ENCODE results near the gene SAMD9. TPM values are rescaled to one million over a fixed set of nuclear protein-coding genes. Genes with fewer than 3 reads are reported as not detected.
A peak's percentile ranks its signal among the peaks of the same experiment; 100 is the strongest.
"Not testable (repeated sequence)": the region's sequence is repeated elsewhere in the genome, so short reads cannot be mapped to it uniquely, and the experiment has no call there.

Gene SAMD9
- total RNA-seq, 2 experiments from 2014 or later = 16.8 to 17.1 TPM

DNA sequence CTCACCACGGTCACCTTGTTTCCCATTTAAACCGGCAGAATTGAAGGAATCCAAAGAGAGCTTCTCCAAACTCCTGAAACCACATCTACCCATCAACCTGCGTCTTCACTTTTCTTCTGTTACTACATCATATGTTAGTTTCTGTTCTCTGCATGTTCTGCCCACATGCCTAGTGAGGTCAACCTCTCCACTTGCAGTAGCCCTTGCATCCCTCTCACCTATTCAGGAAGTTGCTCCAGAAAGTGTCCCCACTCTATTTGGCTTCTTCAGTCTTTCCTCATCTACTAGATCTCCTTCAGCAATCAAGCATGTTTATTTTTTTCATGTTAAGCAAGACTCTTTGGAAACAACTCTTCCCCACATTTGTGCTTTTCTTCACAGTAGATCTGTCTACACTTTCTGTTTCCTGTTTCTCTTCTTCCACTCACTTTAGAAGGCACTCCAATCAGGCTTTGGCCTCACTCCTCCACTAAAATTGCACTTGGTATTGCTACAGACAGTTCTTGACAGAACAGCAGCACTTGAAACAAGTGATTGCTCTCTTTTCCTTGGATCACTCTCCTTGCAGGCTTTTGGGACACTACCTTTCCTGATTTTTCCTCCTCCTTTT lies 22.9 kb upstream of the SAMD9 start:
- Mint-ChIP-seq H3K36me3 (peaks cover 36% of the 10 kb centered on the region), H3K4me3 (no peak overlapping the region), H3K27ac (no peak overlapping the region), H3K27me3 (no peaks in the 10 kb centered on the region), H3K4me1 (peaks cover 3% of the 10 kb centered on the region), H3K9me3 (peaks cover 10% of the 10 kb centered on the region)
- DNase-seq = no peak

DNA sequence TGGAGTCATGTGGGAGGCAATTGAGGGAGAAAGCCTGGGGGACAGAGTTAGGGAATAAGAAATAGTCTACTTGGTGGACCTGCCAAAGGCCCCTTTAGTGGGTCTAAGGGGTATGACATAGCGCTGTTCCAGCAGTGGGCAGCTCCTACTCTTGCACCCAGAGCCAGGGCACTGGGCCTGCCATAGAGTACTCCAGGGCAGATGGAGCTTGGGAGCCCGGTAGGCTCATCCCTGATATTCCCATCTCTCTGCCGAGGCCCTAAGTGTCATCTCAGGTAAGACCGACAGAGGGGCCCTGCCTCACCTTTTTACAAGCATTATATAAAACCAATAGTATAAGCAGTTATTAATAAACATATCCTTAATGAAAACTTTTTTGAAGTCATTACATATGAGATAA lies 20.8 kb upstream of the SAMD9 start:
- Mint-ChIP-seq H3K4me3 (no peak overlapping the region), H3K27ac (no peak overlapping the region), H3K27me3 (no peaks in the 10 kb centered on the region), H3K36me3 (peaks cover 42% of the 10 kb centered on the region), H3K9me3 (peaks cover 30% of the 10 kb centered on the region), H3K4me1 (no peaks in the 10 kb centered on the region)
- DNase-seq = no peak

GRCh38 chr7:93133005-93133404 lies 15.2 kb upstream of the SAMD9 start:
- H3K4me1 Mint-ChIP-seq = no peaks in the 10 kb centered on the region
- H3K27ac Mint-ChIP-seq = no peak overlapping the region
- peaks cover 55% of the 10 kb centered on the region for H3K9me3 Mint-ChIP-seq
- peaks cover 33% of the 10 kb centered on the region for H3K36me3 Mint-ChIP-seq
- H3K4me3 Mint-ChIP-seq = no peak overlapping the region
- DNase-seq = no peak
- no peaks in the 10 kb centered on the region for H3K27me3 Mint-ChIP-seq

- H3K27ac Mint-ChIP-seq = no peak overlapping the region
- H3K4me3 Mint-ChIP-seq = no peak overlapping the region
- peaks cover 53% of the 10 kb centered on the region for H3K9me3 Mint-ChIP-seq
- no peaks in the 10 kb centered on the region for H3K27me3 Mint-ChIP-seq
- H3K36me3 Mint-ChIP-seq = peaks cover 28% of the 10 kb centered on the region
- no peaks in the 10 kb centered on the region for H3K4me1 Mint-ChIP-seq
- DNase-seq = no peak
These were observed 14.4 kb upstream of the SAMD9 start for GRCh38 chr7:93132216-93132615.

DNA sequence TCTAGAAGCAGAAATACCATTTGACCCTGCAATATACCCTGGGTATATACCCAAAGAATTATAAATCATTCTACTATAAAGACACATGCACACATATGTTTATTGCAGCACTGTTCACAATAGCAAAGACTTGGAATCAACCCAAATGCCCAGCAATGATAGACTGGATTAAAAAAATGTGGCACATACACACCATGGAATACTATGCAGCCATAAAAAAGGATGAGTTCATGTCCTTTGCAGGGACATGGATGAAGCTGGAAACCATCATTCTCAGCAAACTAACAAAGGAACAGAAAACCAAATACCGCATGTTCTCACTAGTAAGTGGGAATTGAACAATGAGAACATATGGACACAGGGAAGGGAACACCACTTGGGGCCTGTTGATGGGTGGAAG lies 9.2 kb upstream of the SAMD9 start:
- H3K27me3 Mint-ChIP-seq, DNase-seq, H3K27ac Mint-ChIP-seq, H3K4me3 Mint-ChIP-seq, H3K4me1 Mint-ChIP-seq: not testable (repeated sequence)
- Mint-ChIP-seq H3K36me3 (peaks cover 15% of the 10 kb centered on the region), H3K9me3 (peaks cover 68% of the 10 kb centered on the region)

DNA sequence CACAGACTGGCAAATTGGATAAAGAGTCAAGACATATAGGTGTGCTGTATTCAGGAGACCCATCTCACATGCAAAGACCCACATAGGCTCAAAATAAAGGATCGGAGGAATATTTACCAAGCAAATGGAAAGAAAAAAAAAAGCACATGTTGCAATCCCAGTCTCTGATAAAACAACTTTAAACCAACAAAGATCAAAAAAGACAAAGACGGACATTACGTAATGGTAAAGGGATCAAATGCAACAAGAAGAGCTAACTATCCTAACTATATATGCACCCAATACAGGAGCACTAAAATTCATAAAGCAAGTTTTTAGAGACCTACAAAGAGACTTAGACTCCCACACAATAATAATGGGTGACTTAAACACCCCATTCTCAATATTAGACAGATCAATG lies 5.8 kb upstream of the SAMD9 start:
- H3K27ac Mint-ChIP-seq, H3K4me1 Mint-ChIP-seq, H3K4me3 Mint-ChIP-seq, H3K27me3 Mint-ChIP-seq, DNase-seq: not testable (repeated sequence)
- H3K9me3 Mint-ChIP-seq = peaks cover 46% of the 10 kb centered on the region
- peaks cover 19% of the 10 kb centered on the region for H3K36me3 Mint-ChIP-seq

GRCh38 chr7:93120592-93121549 lies 3.1 kb upstream of the SAMD9 start:
- H3K27ac Mint-ChIP-seq = no peak overlapping the region
- DNase-seq = no peak
- no peaks in the 10 kb centered on the region for H3K27me3 Mint-ChIP-seq
- no peak overlapping the region for H3K4me3 Mint-ChIP-seq
- peaks cover 29% of the 10 kb centered on the region for H3K9me3 Mint-ChIP-seq
- peaks cover 19% of the 10 kb centered on the region for H3K36me3 Mint-ChIP-seq
- peaks cover 24% of the 10 kb centered on the region for H3K4me1 Mint-ChIP-seq

DNA sequence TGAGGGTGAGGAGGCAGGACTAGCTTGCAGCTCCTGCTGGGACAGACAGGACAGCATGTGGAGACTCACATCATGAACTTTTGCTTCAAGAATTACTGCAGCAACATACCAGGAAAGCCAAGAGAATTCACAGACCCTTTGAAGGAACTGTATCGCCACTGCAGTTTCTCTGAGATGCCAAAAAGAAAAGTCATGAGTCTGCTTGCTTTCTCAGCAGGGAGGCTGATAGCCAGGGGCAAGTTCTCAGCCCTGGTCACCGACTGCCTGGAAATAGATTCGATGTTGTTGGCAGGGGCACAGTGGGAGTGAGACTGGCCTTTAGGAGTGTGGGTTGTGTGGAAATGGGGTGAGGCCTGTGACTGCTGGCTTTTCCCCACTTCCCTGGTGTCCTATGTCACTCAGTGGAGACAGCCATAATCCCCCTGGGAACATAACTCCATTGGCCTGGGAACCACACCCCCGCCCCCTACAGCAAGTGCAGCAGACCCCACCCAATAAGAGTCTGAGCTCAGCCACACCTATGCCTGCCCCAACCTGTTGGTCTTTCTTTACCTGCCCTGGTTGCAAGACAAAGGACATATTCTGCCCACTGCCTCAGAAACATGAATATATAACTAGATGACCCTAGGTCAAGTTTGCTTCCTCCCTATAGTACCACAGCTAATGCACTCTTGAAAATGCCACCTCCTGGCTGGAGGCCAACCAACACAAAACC lies 1.6 kb upstream of the SAMD9 start:
- no peak overlapping the region for H3K4me3 Mint-ChIP-seq
- peaks cover 24% of the 10 kb centered on the region for H3K36me3 Mint-ChIP-seq
- no peak for DNase-seq
- no peaks in the 10 kb centered on the region for H3K27me3 Mint-ChIP-seq
- H3K4me1 Mint-ChIP-seq = peaks cover 39% of the 10 kb centered on the region
- H3K27ac Mint-ChIP-seq = no peak overlapping the region
- H3K9me3 Mint-ChIP-seq = peaks cover 15% of the 10 kb centered on the region

DNA sequence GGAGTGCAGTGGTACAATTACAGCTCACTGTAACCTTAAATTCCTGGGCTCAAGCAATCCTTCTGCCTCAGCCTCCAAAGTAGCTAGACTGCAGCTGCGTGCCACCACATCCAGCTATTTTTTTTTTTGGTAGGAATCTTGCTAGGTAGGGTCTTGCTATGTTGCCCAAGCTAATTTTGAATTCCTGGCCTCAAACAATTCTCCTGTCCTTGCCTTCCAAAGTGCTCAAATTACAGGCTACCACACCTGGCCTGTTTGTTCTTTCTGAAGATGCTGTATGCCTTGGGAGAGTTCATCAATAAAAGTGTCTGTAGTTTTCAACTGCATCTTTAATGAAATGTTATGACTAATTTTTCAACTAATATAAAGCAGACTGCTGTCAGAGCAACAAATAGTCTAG lies 452 bp downstream of the SAMD9 start:
- H3K36me3 Mint-ChIP-seq = peaks cover 38% of the 10 kb centered on the region
- H3K4me1 Mint-ChIP-seq = peaks cover 43% of the 10 kb centered on the region
- H3K27ac Mint-ChIP-seq = peak overlapping the region; percentile 80
- H3K27me3 Mint-ChIP-seq = no peaks in the 10 kb centered on the region
- peak overlapping the region; percentile 76 for H3K4me3 Mint-ChIP-seq
- H3K9me3 Mint-ChIP-seq = peaks cover 12% of the 10 kb centered on the region
- no peak for DNase-seq

DNA sequence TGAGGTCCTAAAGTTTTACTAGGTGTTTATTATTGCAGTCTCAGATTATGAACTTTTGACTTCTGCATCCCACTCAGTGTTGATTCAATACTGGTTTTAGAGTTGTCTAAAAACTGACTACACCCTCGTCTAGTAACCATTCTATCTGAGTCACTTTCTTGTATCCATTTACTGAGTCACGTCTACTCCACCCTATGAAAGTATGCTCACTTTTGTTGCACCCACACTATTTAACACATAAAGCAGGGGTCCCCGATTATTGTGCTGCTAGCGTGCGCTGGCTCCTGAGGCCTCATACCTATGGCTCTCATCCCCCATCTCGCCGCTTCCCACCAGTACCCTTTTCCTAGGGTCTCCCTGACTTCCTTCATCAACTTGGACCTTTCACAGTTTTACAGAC lies 2.0 kb downstream of the SAMD9 start:
- H3K36me3 Mint-ChIP-seq = peaks cover 52% of the 10 kb centered on the region
- H3K27ac Mint-ChIP-seq = peak overlapping the region; percentile 43

DNA sequence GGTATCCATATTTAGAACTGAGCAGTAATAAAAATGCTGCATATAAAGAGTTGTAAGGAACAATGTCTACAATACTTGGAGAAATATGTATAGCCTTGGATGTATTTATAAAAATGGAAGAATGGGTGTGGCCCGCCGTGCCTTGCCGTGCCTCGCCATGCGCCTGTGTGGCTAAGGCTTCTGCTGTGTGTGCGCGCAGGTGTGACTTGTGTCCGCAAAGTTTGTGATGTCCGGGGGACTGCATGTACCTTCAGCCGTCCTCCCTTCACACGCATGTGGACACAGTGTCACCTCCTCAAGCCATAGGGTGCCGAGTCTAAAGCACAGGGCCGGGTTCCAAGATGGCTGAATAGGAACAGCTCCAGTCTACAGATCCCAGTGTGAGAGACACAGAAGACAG lies 9.8 kb downstream of the SAMD9 start:
- Mint-ChIP-seq H3K9me3 (peaks cover 67% of the 10 kb centered on the region), H3K36me3 (peaks cover 92% of the 10 kb centered on the region)

More for the DNA sequence above, 2.0 kb downstream of the SAMD9 start:
- peaks cover 25% of the 10 kb centered on the region for H3K9me3 Mint-ChIP-seq
- peak overlapping the region; percentile 76 for H3K4me3 Mint-ChIP-seq
- no peak for DNase-seq
- H3K27me3 Mint-ChIP-seq = no peaks in the 10 kb centered on the region
- peaks cover 43% of the 10 kb centered on the region for H3K4me1 Mint-ChIP-seq

DNA sequence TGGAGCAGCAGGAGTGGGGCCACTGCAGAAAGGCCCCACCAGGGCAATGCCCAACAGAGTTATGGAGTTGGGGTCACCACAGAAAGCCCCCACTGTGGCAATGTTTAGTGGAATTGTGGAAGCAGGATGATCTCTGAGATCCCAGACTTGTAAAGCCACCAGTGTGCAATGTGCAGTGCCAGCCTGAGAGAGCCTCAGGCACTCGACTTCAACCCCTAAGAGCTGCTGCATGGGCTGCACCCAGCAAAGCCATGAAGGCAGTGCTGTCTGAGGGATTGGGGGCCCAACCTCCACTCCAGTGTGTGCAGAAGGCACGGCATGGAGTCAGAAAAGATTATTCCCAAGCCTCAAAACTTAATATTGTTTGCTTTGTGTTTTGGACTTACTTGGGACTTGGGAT lies 20.4 kb downstream of the SAMD9 start:
- peaks cover 41% of the 10 kb centered on the region for H3K9me3 Mint-ChIP-seq
- no peaks in the 10 kb centered on the region for H3K4me1 Mint-ChIP-seq
- no peak overlapping the region for H3K4me3 Mint-ChIP-seq
- H3K27me3 Mint-ChIP-seq = no peaks in the 10 kb centered on the region
- peaks cover 3% of the 10 kb centered on the region for H3K36me3 Mint-ChIP-seq
- no peak overlapping the region for H3K27ac Mint-ChIP-seq
- no peak for DNase-seq

More for the DNA sequence above, 9.8 kb downstream of the SAMD9 start:
- DNase-seq = no peak
- no peaks in the 10 kb centered on the region for H3K4me1 Mint-ChIP-seq
- no peak overlapping the region for H3K27ac Mint-ChIP-seq
- H3K4me3 Mint-ChIP-seq = no peak overlapping the region
- H3K27me3 Mint-ChIP-seq = no peaks in the 10 kb centered on the region

GRCh38 chr7:93092757-93093370 lies 24.9 kb downstream of the SAMD9 start:
- no peak overlapping the region for H3K27ac Mint-ChIP-seq
- H3K27me3 Mint-ChIP-seq = peaks cover 12% of the 10 kb centered on the region
- DNase-seq = no peak
- H3K4me1 Mint-ChIP-seq = no peaks in the 10 kb centered on the region
- H3K4me3 Mint-ChIP-seq = no peak overlapping the region
- H3K36me3 Mint-ChIP-seq = no peaks in the 10 kb centered on the region
- peaks cover 15% of the 10 kb centered on the region for H3K9me3 Mint-ChIP-seq

DNA sequence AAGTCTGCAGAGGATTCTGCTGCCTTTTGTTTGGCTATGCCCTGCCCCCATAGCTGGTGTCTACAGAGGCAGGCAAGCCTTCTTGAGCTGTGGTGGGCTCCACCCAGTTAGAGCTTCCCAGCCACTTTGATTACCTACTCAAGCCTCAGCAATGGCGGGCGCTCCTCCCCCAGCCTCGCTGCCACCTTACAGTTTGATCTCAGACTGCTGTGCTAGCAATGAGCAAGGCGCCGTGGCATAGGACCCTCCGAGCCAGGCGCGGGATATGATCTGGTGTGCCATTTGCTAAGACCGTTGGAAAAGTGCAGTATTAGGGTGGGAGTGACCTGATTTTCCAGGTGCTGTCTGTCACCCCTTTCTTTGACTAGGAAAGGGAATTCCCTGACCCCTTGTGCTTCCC lies 44.4 kb downstream of the SAMD9 start:
- not testable (repeated sequence) for DNase-seq, H3K4me1 Mint-ChIP-seq, H3K4me3 Mint-ChIP-seq, H3K27ac Mint-ChIP-seq, H3K36me3 Mint-ChIP-seq
- Mint-ChIP-seq H3K9me3 (peaks cover 15% of the 10 kb centered on the region), H3K27me3 (peaks cover 18% of the 10 kb centered on the region)

DNA sequence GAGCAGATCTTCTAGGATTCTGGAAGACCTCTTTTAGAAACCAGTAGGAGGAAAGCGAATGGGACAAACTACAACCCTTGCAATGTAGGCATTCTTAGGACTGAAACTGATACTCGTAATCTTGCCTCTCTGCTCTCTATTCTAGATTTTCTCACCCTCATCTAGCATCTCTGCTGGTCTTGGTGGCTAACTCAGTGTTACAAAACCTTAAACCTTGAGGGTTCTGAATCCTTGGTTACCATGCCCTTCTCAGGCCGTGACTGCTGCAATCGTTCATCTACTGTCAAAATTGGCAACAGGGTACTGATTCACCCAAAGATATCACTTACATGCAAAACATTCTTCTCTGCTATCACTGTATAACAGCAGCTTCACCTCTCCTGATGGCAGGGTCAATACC lies 55.2 kb downstream of the SAMD9 start:
- no peaks in the 10 kb centered on the region for H3K9me3 Mint-ChIP-seq

More for the DNA sequence above, 55.2 kb downstream of the SAMD9 start:
- no peaks in the 10 kb centered on the region for H3K36me3 Mint-ChIP-seq
- H3K4me1 Mint-ChIP-seq = no peaks in the 10 kb centered on the region
- no peak overlapping the region for H3K27ac Mint-ChIP-seq
- no peak overlapping the region for H3K4me3 Mint-ChIP-seq
- DNase-seq = no peak
- H3K27me3 Mint-ChIP-seq = peaks cover 19% of the 10 kb centered on the region

Measured in activated naive CD8-positive, alpha-beta T cell treated with anti-CD3 and anti-CD28 coated beads for 36 hours (primary cell).